Neuronal stem cell (in vitro differentiated cells): ENCODE results near the gene HOOK2.
"Not testable (repeated sequence)": the region's sequence is repeated elsewhere in the genome, so short reads cannot be mapped to it uniquely, and the experiment has no call there.

Experiments
- DNase-seq: peaks from one replicate; pipeline ENCODE4 v3.0.0-alpha.2; 2013; ENCODE audit warnings: low spot score
- H2AFZ ChIP-seq: one replicate; pipeline ENCODE4 v1.6.1; 2013; ENCODE audit warnings: mild to moderate bottlenecking, low read length, inconsistent platforms
- H2AK5ac ChIP-seq: 2 replicates; pipeline ENCODE4 v1.6.1; 2013; ENCODE audit warnings: low read depth, mild to moderate bottlenecking, inconsistent platforms, low read length, moderate library complexity, mixed read lengths
- H2BK120ac ChIP-seq: 2 replicates; pipeline ENCODE4 v1.6.1; 2013; ENCODE audit warnings: low read depth, mild to moderate bottlenecking, inconsistent platforms, low read length, moderate library complexity, mixed read lengths
- H2BK12ac ChIP-seq: one replicate; pipeline ENCODE4 v1.6.1; 2013; ENCODE audit warnings: low read length, inconsistent platforms
- H2BK15ac ChIP-seq: 2 replicates; pipeline ENCODE4 v1.6.1; 2013; ENCODE audit warnings: mild to moderate bottlenecking, low read length, inconsistent platforms, mixed read lengths
- H2BK5ac ChIP-seq: one replicate; pipeline ENCODE4 v1.6.1; 2013; ENCODE audit warnings: inconsistent platforms, mild to moderate bottlenecking, low read length, moderate library complexity
- H3K14ac ChIP-seq: one replicate; pipeline ENCODE4 v1.6.1; 2013; ENCODE audit warnings: low read length, inconsistent platforms
- H3K18ac ChIP-seq: 2 replicates; pipeline ENCODE4 v1.6.1; 2013; ENCODE audit warnings: low read length, inconsistent platforms
- H3K23ac ChIP-seq: 2 replicates; pipeline ENCODE4 v1.6.1; 2013; ENCODE audit warnings: low read depth, mild to moderate bottlenecking, mixed read lengths, low read length, inconsistent platforms; ENCODE audit not compliant: poor library complexity
- H3K27ac ChIP-seq: replicated peaks from 3 replicates; pipeline ENCODE4 v1.5.1; 2013; ENCODE audit warnings: low read length, inconsistent platforms
- H3K27me3 ChIP-seq, 3 experiments: 2 replicates each; pipeline ENCODE4 v1.6.1; 2013; ENCODE audit warnings: low read length in 3 of 3, mild to moderate bottlenecking in 2 of 3, inconsistent platforms in 1 of 3, low read depth in 1 of 3, mixed read lengths in 1 of 3, moderate library complexity in 1 of 3; ENCODE audit not compliant: control insufficient read depth in 3 of 3, insufficient read depth in 3 of 3
- H3K36me3 ChIP-seq, 2 donors: replicated peaks in 1 of 2; 2 replicates each; pipeline ENCODE4 v1.6.1; 2013; ENCODE audit warnings: low read length in 2 of 2; ENCODE audit not compliant: control insufficient read depth in 2 of 2, insufficient read depth in 2 of 2
- H3K4ac ChIP-seq: 2 replicates; pipeline ENCODE4 v1.6.1; 2013; ENCODE audit warnings: inconsistent platforms, mild to moderate bottlenecking, low read length, moderate library complexity
- H3K4me1 ChIP-seq, 2 donors: 1 replicate in 1 of 2; 2 replicates in 1 of 2; pipeline ENCODE4 v1.6.1; 2013; ENCODE audit warnings: low read length in 2 of 2, low read depth in 1 of 2; ENCODE audit not compliant: control insufficient read depth in 2 of 2, insufficient read depth in 1 of 2
- H3K4me2 ChIP-seq: one replicate; pipeline ENCODE4 v1.6.1; 2013; ENCODE audit warnings: mild to moderate bottlenecking, low read length, inconsistent platforms; ENCODE audit not compliant: insufficient read depth, poor library complexity, severe bottlenecking
- H3K4me3 ChIP-seq, 2 donors: 2 replicates each; pipeline ENCODE4 v1.5.1; 2013; ENCODE audit warnings: low read length in 2 of 2, mild to moderate bottlenecking in 2 of 2, inconsistent platforms in 1 of 2, moderate library complexity in 1 of 2
- H3K79me1 ChIP-seq: one replicate; pipeline ENCODE4 v1.6.1; 2013; ENCODE audit warnings: low read depth, mild to moderate bottlenecking, inconsistent platforms, low read length, moderate library complexity
- H3K9ac ChIP-seq: one replicate; pipeline ENCODE4 v1.6.1; 2013; ENCODE audit warnings: mild to moderate bottlenecking, low read depth, low read length, inconsistent platforms; ENCODE audit not compliant: poor library complexity
- H3K9me3 ChIP-seq, 2 donors: replicated peaks in 1 of 2; 2 replicates each; pipeline versions ENCODE3 to v1.6.1; 2013; ENCODE audit warnings: low read length in 2 of 2, mild to moderate bottlenecking in 2 of 2, inconsistent platforms in 1 of 2, low read depth in 1 of 2, mixed read lengths in 1 of 2, moderate library complexity in 1 of 2; ENCODE audit not compliant: control insufficient read depth in 2 of 2, insufficient read depth in 1 of 2
- H4K8ac ChIP-seq: one replicate; pipeline ENCODE4 v1.6.1; 2013; ENCODE audit warnings: low read depth, mild to moderate bottlenecking, inconsistent platforms, low read length, moderate library complexity
- H4K91ac ChIP-seq: one replicate; pipeline ENCODE4 v1.6.1; 2013; ENCODE audit warnings: low read length, low read depth, mild to moderate bottlenecking, inconsistent platforms; ENCODE audit not compliant: poor library complexity
- WGBS, 2 donors: extraction: QIAGEN DNeasy Blood & Tissue Kit; methylation state at CpG; one replicate each; pipeline ENCODE4 v1.1.7; 2013; ENCODE audit warnings: missing lambda C conversion rate in 2 of 2, mixed read lengths in 1 of 2; ENCODE audit not compliant: insufficient read length in 2 of 2, insufficient replicate concordance in 1 of 2; ENCODE audit errors: extremely low coverage in 2 of 2; 5-methylcytosine and 5-hydroxymethylcytosine counted together

HOOK2 gene

GRCh38 chr19:12800466-12800770 lies 25.1 kb upstream of the HOOK2 start:
- no CpG with 5 or more reads among the region's 1 CpG for WGBS, 2 donors
- H2BK15ac ChIP-seq = no peak overlapping the region
- peak overlapping the region; percentile 56 for H3K9ac ChIP-seq
- H3K23ac ChIP-seq = no peak overlapping the region
- no peak overlapping the region for H2BK5ac ChIP-seq
- no peaks in the 10 kb centered on the region for H3K9me3 ChIP-seq
- peaks cover 12 to 33% of the 10 kb centered on the region in 2 donors for H3K36me3 ChIP-seq
- H3K14ac ChIP-seq = no peak overlapping the region
- no peak overlapping the region for H3K27ac ChIP-seq
- H2BK120ac ChIP-seq = no peak overlapping the region
- H2AFZ ChIP-seq = no peak overlapping the region
- H4K8ac ChIP-seq = no peak overlapping the region
- peaks cover 12 to 14% of the 10 kb centered on the region in 2 donors for H3K4me1 ChIP-seq
- H3K4ac ChIP-seq = no peak overlapping the region
- H2BK12ac ChIP-seq = no peak overlapping the region
- H4K91ac ChIP-seq = no peak overlapping the region
- no peak for DNase-seq
- peak overlapping the region; percentile 84 for H3K4me2 ChIP-seq
- H2AK5ac ChIP-seq = no peak overlapping the region
- H3K27me3 ChIP-seq = no peaks in the 10 kb centered on the region
- peaks cover 11% of the 10 kb centered on the region for H3K79me1 ChIP-seq
- H3K4me3 ChIP-seq = peak overlapping the region; percentile 86 to 96
- H3K18ac ChIP-seq = no peak overlapping the region

- Histone ChIP-seq H2AK5ac (no peak overlapping the region), H3K4me2 (no peak overlapping the region), H3K4me3 (peak overlapping the region in 1 of 2 donors; percentile 86), H3K9me3 (no peaks in the 10 kb centered on the region), H2BK5ac (no peak overlapping the region), H4K91ac (no peak overlapping the region), H2AFZ (no peak overlapping the region), H2BK15ac (no peak overlapping the region), H3K23ac (no peak overlapping the region), H4K8ac (no peak overlapping the region), H3K18ac (no peak overlapping the region), H3K4me1 (peaks cover 12 to 14% of the 10 kb centered on the region in 2 donors), H2BK120ac (no peak overlapping the region), H3K9ac (no peak overlapping the region), H3K79me1 (peaks cover 11% of the 10 kb centered on the region), H3K27me3 (no peaks in the 10 kb centered on the region), H3K14ac (no peak overlapping the region), H2BK12ac (no peak overlapping the region), H3K27ac (no peak overlapping the region), H3K36me3 (peaks cover 12 to 33% of the 10 kb centered on the region in 2 donors), H3K4ac (no peak overlapping the region)
- no peak for DNase-seq
- no CpG with 5 or more reads among the region's 18 CpGs for WGBS, 2 donors
Measured at GRCh38 chr19:12799742-12800465, 24.6 kb upstream of the HOOK2 start.

- H2BK12ac ChIP-seq, H2BK120ac ChIP-seq, H2AFZ ChIP-seq, H3K9ac ChIP-seq, H3K4me3 ChIP-seq, H4K91ac ChIP-seq, H3K4ac ChIP-seq, H3K4me2 ChIP-seq, H3K23ac ChIP-seq, H3K14ac ChIP-seq, H3K18ac ChIP-seq, H2BK5ac ChIP-seq, H2BK15ac ChIP-seq, H3K9me3 ChIP-seq, H2AK5ac ChIP-seq, H3K27me3 ChIP-seq, H4K8ac ChIP-seq, DNase-seq, H3K27ac ChIP-seq: not testable (repeated sequence)
- peaks cover 14 to 22% of the 10 kb centered on the region in 2 donors for H3K4me1 ChIP-seq
- no CpG with 5 or more reads among the region's 7 CpGs for WGBS, 2 donors
- H3K36me3 ChIP-seq = peaks cover 12 to 33% of the 10 kb centered on the region in 2 donors
- peaks cover 13% of the 10 kb centered on the region for H3K79me1 ChIP-seq
Measured at GRCh38 chr19:12797607-12798006, 22.3 kb upstream of the HOOK2 start.

GRCh38 chr19:12797141-12797587 lies 21.8 kb upstream of the HOOK2 start:
- Histone ChIP-seq H3K36me3 (peaks cover 12 to 33% of the 10 kb centered on the region in 2 donors), H4K8ac (no peak overlapping the region), H3K4me2 (no peak overlapping the region), H2AFZ (no peak overlapping the region), H2AK5ac (no peak overlapping the region), H3K4me3 (no peak overlapping the region), H3K9me3 (no peaks in the 10 kb centered on the region), H3K79me1 (peaks cover 13% of the 10 kb centered on the region), H2BK120ac (no peak overlapping the region), H3K27me3 (peaks cover 0 to 14% (median 3%) of the 10 kb centered on the region in 3 experiments), H2BK15ac (no peak overlapping the region), H3K4me1 (peaks cover 10 to 19% of the 10 kb centered on the region in 2 donors), H4K91ac (no peak overlapping the region), H3K9ac (no peak overlapping the region), H3K23ac (no peak overlapping the region), H2BK5ac (no peak overlapping the region), H3K18ac (no peak overlapping the region), H3K4ac (no peak overlapping the region), H3K27ac (no peak overlapping the region), H3K14ac (no peak overlapping the region), H2BK12ac (no peak overlapping the region)
- WGBS, 2 donors = no CpG with 5 or more reads among the region's 6 CpGs
- DNase-seq = no peak
